ENCODE measurements around the gene RBM15B. TPM values are rescaled to one million over a fixed set of nuclear protein-coding genes. Genes with fewer than 3 reads are reported as not detected.

Gene RBM15B
- total RNA-seq, 1 donor from 2014 or later, result 12.5 TPM

DNA sequence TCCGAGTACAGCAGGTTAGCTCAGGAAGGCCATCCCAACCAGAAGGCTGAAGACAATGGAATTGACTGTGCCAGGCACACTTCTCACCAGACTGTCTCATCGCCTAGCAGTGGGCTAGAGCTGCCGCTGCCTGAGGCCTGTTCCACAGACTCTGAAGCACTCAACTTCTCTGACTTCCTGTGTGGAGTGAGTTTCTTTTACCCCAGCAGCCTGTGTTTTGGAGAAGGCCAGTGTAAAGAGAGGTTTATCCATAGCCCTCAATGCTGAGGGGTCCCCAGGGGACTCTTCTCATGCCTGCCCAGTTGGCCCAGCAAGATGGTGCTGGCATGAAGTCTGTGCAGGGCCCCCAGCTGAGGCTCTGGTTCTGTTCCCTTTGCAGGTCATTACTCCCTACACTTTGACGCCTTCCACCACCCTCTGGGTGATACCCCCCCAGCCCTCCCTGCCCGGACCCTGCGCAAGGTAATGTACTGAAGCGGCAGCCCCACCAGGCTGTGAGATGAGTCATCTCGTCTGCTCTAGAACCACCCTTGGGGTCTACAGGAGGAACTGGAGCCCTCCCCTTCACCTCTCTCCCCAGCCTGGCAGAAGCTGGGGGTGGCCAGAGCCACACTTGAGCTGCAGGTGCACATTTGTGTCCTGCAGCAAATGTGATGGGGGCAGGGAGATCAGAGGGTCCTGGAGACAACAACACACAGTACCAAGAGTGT, 11.2 kb upstream of the RBM15B start:
- Histone ChIP-seq H3K36me3 (no peaks in the 10 kb centered on the region), H3K27me3 (ENCODE audit: low read depth) (no peaks in the 10 kb centered on the region), H3K4me3 (no peak overlapping the region), H3K27ac (replicated peaks) (no peak overlapping the region), H3K4me1 (peaks cover 16% of the 10 kb centered on the region), H3K9me3 (replicated peaks) (no peaks in the 10 kb centered on the region)
- DNase-seq, result no peak
- intact Hi-C loops (cut with micrococcal nuclease), result no loop called here
- TF ChIP-seq, protein P1, sequence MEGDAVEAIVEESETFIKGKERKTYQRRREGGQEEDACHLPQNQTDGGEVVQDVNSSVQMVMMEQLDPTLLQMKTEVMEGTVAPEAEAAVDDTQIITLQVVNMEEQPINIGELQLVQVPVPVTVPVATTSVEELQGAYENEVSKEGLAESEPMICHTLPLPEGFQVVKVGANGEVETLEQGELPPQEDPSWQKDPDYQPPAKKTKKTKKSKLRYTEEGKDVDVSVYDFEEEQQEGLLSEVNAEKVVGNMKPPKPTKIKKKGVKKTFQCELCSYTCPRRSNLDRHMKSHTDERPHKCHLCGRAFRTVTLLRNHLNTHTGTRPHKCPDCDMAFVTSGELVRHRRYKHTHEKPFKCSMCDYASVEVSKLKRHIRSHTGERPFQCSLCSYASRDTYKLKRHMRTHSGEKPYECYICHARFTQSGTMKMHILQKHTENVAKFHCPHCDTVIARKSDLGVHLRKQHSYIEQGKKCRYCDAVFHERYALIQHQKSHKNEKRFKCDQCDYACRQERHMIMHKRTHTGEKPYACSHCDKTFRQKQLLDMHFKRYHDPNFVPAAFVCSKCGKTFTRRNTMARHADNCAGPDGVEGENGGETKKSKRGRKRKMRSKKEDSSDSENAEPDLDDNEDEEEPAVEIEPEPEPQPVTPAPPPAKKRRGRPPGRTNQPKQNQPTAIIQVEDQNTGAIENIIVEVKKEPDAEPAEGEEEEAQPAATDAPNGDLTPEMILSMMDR (IDR thresholded peaks at IDR 0.05; ENCODE audit: borderline replicate concordance), result no peak

DNA sequence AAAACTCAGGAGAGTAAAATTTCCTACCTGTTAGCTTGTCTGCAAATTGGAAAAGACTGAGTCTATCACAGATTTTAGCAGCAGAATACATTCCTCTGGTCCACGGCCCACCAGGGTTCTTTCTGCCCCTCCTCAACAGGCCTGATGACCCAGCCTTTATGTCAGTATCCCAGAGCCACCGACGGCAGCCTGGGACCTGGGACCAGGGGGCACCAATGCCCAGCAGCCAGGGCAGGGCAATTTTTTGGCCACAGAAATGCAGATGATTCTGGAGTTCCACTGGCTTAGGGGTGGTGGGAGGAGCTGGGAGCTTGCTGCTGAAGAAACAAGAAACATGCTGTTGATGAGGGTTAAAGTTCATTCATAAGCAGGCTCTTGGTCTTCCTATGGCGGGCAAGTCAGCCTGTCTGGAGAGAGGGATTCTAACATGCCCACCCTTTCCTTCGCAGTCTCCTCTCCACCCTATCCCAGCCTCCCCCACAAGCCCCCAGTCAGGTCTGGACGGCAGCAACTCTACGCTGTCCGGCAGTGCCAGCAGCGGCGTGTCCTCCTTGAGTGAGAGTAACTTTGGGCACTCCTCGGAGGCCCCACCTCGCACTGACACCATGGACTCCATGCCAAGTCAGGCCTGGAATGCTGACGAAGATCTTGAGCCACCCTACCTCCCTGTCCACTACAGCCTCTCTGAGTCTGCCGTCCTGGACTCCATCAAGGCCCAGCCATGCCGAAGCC, 10.3 kb upstream of the RBM15B start:
- H3K4me3 ChIP-seq, result no peak overlapping the region
- H3K9me3 ChIP-seq (replicated peaks), result no peaks in the 10 kb centered on the region
- no peak for DNase-seq
- H3K27ac ChIP-seq (replicated peaks), result no peak overlapping the region
- no peaks in the 10 kb centered on the region for H3K27me3 ChIP-seq (ENCODE audit: low read depth)
- H3K4me1 ChIP-seq, result peaks cover 22% of the 10 kb centered on the region
- TF ChIP-seq, protein P1 (IDR thresholded peaks at IDR 0.05; ENCODE audit: borderline replicate concordance), result no peak
- H3K36me3 ChIP-seq, result no peaks in the 10 kb centered on the region
- intact Hi-C loops (cut with micrococcal nuclease), result no loop called here

DNA sequence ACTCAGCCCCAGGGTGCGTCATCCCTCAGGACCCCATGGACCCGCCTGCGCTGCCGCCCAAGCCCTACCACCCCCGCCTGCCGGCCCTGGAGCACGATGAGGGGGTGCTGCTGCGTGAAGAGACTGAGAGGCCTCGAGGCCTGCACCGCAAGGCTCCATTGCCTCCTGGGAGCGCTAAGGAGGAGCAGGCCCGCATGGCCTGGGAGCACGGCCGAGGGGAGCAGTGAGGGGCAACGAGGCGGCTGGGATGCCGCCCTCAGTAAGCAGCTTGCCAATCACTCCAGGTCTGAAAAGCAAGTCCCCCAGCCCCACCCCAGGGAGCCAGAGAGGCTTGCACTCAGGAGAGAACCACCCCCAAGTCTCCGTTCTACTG, 9.8 kb upstream of the RBM15B start:
- intact Hi-C loops (cut with micrococcal nuclease), result no loop called here
- TF ChIP-seq, protein P1 (IDR thresholded peaks at IDR 0.05; ENCODE audit: borderline replicate concordance), result no peak
- no peak for DNase-seq

DNA sequence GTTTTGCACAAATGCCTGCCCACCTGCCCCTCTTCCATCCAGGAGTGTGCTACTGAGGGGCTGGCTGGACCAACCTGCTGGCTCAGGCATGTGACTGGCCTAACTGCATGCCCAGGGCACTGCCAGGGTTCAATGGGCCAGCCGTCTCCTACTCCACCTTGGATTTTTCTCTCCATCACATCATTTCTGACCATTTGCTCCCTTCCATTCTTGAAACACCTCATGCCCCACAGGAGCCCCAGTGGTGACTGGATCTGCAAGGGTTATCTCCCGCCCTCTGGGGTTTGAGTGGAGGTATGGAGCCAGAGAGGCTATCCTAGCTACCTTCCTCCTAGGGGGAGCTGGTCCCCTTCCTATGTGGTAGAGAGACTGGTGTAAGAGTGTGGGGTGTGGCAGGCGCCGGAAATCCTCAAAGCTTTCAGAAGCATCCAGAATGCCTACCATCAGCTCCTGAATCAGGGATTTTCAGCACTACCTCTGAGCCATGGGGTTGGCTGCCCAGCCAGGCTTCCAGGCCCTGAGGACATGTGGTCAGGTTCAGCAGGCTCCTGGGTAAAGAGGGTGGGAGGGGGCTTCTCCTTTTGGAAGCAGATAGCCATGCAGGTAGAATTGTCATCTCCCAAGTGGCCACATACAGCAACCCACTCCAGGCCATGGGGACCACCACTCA, 8.9 kb upstream of the RBM15B start:
- no peak overlapping the region for H3K4me3 ChIP-seq
- TF ChIP-seq, protein P1 (IDR thresholded peaks at IDR 0.05; ENCODE audit: borderline replicate concordance), result no peak
- intact Hi-C loops (cut with micrococcal nuclease), result no loop called here
- H3K27ac ChIP-seq (replicated peaks), result no peak overlapping the region
- peaks cover 37% of the 10 kb centered on the region for H3K4me1 ChIP-seq
- no peak for DNase-seq
- H3K36me3 ChIP-seq, result peaks cover 5% of the 10 kb centered on the region
- no peaks in the 10 kb centered on the region for H3K27me3 ChIP-seq (ENCODE audit: low read depth)
- H3K9me3 ChIP-seq (replicated peaks), result no peaks in the 10 kb centered on the region

More for the DNA sequence above, 9.8 kb upstream of the RBM15B start:
- H3K9me3 ChIP-seq (replicated peaks), result no peaks in the 10 kb centered on the region
- no peak overlapping the region for H3K4me3 ChIP-seq
- H3K27me3 ChIP-seq (ENCODE audit: low read depth), result no peaks in the 10 kb centered on the region
- H3K27ac ChIP-seq (replicated peaks), result no peak overlapping the region
- H3K36me3 ChIP-seq, result no peaks in the 10 kb centered on the region
- H3K4me1 ChIP-seq, result peaks cover 28% of the 10 kb centered on the region

DNA sequence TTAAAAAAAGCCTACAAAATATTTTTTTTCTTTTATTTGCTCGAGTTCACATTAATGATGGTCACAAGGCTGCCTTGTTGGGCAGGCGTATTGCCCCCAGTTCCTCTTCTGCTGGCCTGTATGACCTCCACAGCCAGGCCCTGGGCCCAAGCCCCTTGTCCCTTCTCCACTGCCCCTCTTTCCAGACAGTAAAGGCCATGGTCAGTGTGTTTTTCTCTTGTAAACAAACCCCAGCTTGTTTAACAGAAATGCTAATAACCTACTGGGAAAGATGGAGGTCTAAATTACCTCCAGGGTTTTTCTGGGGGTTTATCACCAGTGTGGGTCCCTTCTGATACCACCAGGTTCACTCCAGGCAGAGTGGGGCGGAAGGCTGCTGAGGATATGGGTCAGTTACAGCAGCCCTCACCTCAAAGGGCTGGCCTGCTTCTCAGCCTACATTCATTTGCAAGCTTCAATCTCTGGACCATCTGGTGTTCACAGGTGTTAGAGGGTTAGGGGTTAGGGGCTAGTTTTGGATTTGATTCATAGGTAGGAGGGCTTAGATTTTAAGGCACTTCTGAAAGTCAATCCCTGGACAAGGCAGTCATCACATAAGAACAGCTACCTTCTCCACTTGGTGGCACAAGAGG, 8.0 kb upstream of the RBM15B start:
- intact Hi-C loops (cut with micrococcal nuclease), result no loop called here

More for the DNA sequence above, 8.0 kb upstream of the RBM15B start:
- H3K4me1 ChIP-seq, result peaks cover 45% of the 10 kb centered on the region
- H3K27me3 ChIP-seq (ENCODE audit: low read depth), result no peaks in the 10 kb centered on the region
- no peak overlapping the region for H3K27ac ChIP-seq (replicated peaks)
- TF ChIP-seq, protein P1 (IDR thresholded peaks at IDR 0.05; ENCODE audit: borderline replicate concordance), result no peak
- H3K9me3 ChIP-seq (replicated peaks), result no peaks in the 10 kb centered on the region
- H3K4me3 ChIP-seq, result no peak overlapping the region
- no peak for DNase-seq
- H3K36me3 ChIP-seq, result peaks cover 13% of the 10 kb centered on the region

All from left ventricle myocardium inferior (tissue), 1 donor.